DOHH2 (cell line): ENCODE results near the gene FAM120A.

Source experiments
- H3F3A ChIP-seq: fragments of 200-600 bp; sonication (generic), shearing (Covaris generic); 2 replicates; pipeline ENCODE4 v1.6.0; 2016; ENCODE audit warnings: antibody characterized with exemption, mild to moderate bottlenecking; ENCODE audit not compliant: control insufficient read depth, insufficient read depth
- H3K27ac ChIP-seq: fragments of 200-600 bp; sonication (generic); 2 replicates; pipeline ENCODE4 v1.5.1; 2014; ENCODE audit warnings: low read depth, mild to moderate bottlenecking, low read length, moderate library complexity
- H3K27me3 ChIP-seq: fragments of 200-600 bp; sonication (generic); 2 replicates; pipeline ENCODE4 v1.6.1; 2014; ENCODE audit warnings: mild to moderate bottlenecking, low read length, mixed read lengths; ENCODE audit not compliant: control insufficient read depth
- H3K36me3 ChIP-seq: fragments of 200-600 bp; sonication (generic); 2 replicates; pipeline ENCODE4 v1.6.1; 2014; ENCODE audit warnings: mild to moderate bottlenecking, low read length, moderate library complexity, mixed read lengths; ENCODE audit not compliant: control insufficient read depth
- H3K4me1 ChIP-seq: fragments of 200-600 bp; sonication (generic); 2 replicates; pipeline ENCODE4 v1.6.1; 2014; ENCODE audit warnings: mild to moderate bottlenecking, low read length, mixed read lengths; ENCODE audit not compliant: control insufficient read depth
- H3K4me2 ChIP-seq: fragments of 200-600 bp; sonication (generic); 2 replicates; pipeline ENCODE4 v1.6.0; 2014; ENCODE audit warnings: mild to moderate bottlenecking, low read length, moderate library complexity
- H3K4me3 ChIP-seq: fragments of 200-600 bp; sonication (generic); 2 replicates; pipeline ENCODE4 v1.5.1; 2014; ENCODE audit warnings: mild to moderate bottlenecking, low read length, mixed read lengths
- H3K79me2 ChIP-seq: fragments of 200-600 bp; sonication (generic); 2 replicates; pipeline ENCODE4 v1.6.1; 2014; ENCODE audit warnings: mild to moderate bottlenecking, low read length, mixed read lengths; ENCODE audit not compliant: control insufficient read depth
- H3K9me2 ChIP-seq: fragments of 200-600 bp; sonication (generic); replicated peaks from 2 replicates; pipeline ENCODE4 v1.6.1; 2014; ENCODE audit warnings: mild to moderate bottlenecking, low read length, mixed read lengths; ENCODE audit not compliant: control insufficient read depth
- H3K9me3 ChIP-seq: fragments of 200-600 bp; sonication (generic); 2 replicates; pipeline ENCODE4 v1.6.1; 2014; ENCODE audit warnings: antibody characterized with exemption, low read length, mixed read lengths; ENCODE audit not compliant: control insufficient read depth, insufficient read depth
- H4K20me1 ChIP-seq: fragments of 200-600 bp; sonication (generic); 2 replicates; pipeline ENCODE4 v1.6.0; 2014; ENCODE audit warnings: low read depth, mild to moderate bottlenecking, antibody characterized with exemption, low read length, moderate library complexity; ENCODE audit not compliant: control insufficient read depth, insufficient read depth
- CTCF ChIP-seq: fragments of 200-600 bp; sonication (generic); IDR thresholded peaks from one replicate; pipeline ENCODE4 v1.5.1; 2014; ENCODE audit warnings: antibody characterized with exemption, mild to moderate bottlenecking, low read depth, low read length; ENCODE audit not compliant: poor library complexity, severe bottlenecking
- EZH2phosphoT487 ChIP-seq: fragments of 200-600 bp; sonication (generic); IDR thresholded peaks from 2 replicates; pipeline ENCODE4 v1.6.1; 2017; ENCODE audit warnings: borderline replicate concordance, mild to moderate bottlenecking, antibody characterized with exemption, low read length, moderate library complexity, mixed read lengths

The FAM120A gene

GRCh38 chr9:93590609-93591234, 139.2 kb downstream of the FAM120A start:
- H3K36me3 ChIP-seq = no peaks in the 10 kb centered on the region
- TF ChIP-seq EZH2phosphoT487 (no peak), CTCF (no peak)
- peaks cover 13% of the 10 kb centered on the region; the same call in 1 of the 2 replicates for H4K20me1 ChIP-seq
- no peaks in the 10 kb centered on the region for H3K4me1 ChIP-seq
- H3K27me3 ChIP-seq = no peaks in the 10 kb centered on the region
- H3K9me3 ChIP-seq = no peaks in the 10 kb centered on the region
- H3K79me2 ChIP-seq = peaks cover 81% of the 10 kb centered on the region
- no peak overlapping the region for H3K4me3 ChIP-seq
- no peaks in the 10 kb centered on the region for H3F3A ChIP-seq
- no peaks in the 10 kb centered on the region for H3K9me2 ChIP-seq
- H3K27ac ChIP-seq = no peak overlapping the region
- H3K4me2 ChIP-seq = no peak overlapping the region

- H3K9me3 ChIP-seq = no peaks in the 10 kb centered on the region
- peaks cover 10% of the 10 kb centered on the region; the same call in 1 of the 2 replicates for H4K20me1 ChIP-seq
- no peaks in the 10 kb centered on the region for H3K36me3 ChIP-seq
- no peaks in the 10 kb centered on the region for H3K9me2 ChIP-seq
- no peak overlapping the region for H3K4me2 ChIP-seq
- no peaks in the 10 kb centered on the region for H3F3A ChIP-seq
- no peak overlapping the region for H3K27ac ChIP-seq
- TF ChIP-seq CTCF (no peak), EZH2phosphoT487 (no peak)
- peaks cover 76% of the 10 kb centered on the region for H3K79me2 ChIP-seq
- no peaks in the 10 kb centered on the region for H3K27me3 ChIP-seq
- H3K4me1 ChIP-seq = no peaks in the 10 kb centered on the region
- no peak overlapping the region for H3K4me3 ChIP-seq
These were observed 140.0 kb downstream of the FAM120A start for GRCh38 chr9:93591301-93592007.

DNA sequence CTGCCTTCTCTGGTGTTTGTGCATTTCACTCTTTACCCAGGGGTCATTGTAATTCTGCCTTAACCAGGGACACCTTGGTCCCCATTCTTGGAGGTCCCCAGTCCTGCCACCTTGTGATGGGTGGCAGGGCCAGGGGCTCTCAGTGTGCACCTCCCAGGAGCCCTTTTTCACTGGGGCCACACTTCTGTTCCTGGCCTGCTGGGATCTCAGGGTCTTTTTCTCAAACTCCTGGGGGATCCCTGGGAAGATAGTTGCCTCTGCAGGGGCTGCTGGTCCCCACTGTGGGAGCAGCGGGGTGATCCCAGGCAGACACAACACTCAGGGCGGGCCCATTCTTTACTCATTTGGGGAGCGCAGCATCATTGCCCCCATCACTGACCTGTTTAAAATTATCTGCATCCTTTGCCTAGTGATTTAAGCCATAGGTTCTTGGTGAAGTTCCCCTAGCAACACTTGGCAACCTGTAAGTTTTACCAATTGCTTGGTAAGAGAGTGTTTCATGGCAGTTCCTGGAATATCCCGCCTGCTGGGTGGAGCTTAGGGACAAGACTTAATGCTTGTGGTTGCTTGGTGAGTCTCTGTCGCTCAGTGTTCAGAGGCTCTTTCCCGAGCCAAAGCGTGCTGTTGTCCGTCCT, 140.6 kb downstream of the FAM120A start:
- no peaks in the 10 kb centered on the region for H3F3A ChIP-seq
- H3K4me2 ChIP-seq = no peak overlapping the region
- no peaks in the 10 kb centered on the region for H3K9me2 ChIP-seq
- no peaks in the 10 kb centered on the region for H3K36me3 ChIP-seq
- H4K20me1 ChIP-seq = peaks cover 10% of the 10 kb centered on the region; the same call in 1 of the 2 replicates
- H3K27me3 ChIP-seq = no peaks in the 10 kb centered on the region
- no peak overlapping the region for H3K4me3 ChIP-seq
- H3K4me1 ChIP-seq = no peaks in the 10 kb centered on the region
- H3K27ac ChIP-seq = no peak overlapping the region
- H3K9me3 ChIP-seq = no peaks in the 10 kb centered on the region
- TF ChIP-seq EZH2phosphoT487 (no peak), CTCF (no peak)
- H3K79me2 ChIP-seq = peaks cover 69% of the 10 kb centered on the region
